ENCODE data around the gene SLX4. TPM values are rescaled to one million over a fixed set of nuclear protein-coding genes. Genes with fewer than 3 reads are reported as not detected.

SLX4 gene
- total RNA-seq, 1 donor from 2014 or later: 7.1 TPM

DNA sequence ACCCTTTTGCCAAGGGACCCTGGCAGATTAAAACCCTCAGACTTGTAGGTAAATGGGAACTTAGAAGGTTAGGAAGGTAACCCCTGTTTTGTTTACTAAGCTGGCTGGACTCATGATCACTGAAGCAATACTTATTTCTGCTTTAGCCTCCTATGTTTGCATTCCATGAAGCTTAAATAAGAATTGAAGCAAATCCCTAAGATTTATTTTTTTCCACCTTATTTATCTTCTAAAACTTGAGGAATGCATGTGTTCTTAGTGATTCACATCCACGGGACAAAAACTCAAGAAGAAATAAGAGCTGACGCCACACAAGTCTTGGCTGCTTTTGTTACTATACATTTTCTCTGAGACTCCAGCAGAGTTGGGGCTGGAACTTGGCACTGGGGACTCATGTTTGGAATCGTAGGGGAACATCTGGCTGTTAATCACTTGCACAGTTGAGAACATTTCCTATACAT lies 75.1 kb downstream of the SLX4 start:
- Mint-ChIP-seq H3K4me1 (ENCODE audit: unreplicated experiment) (peaks cover 5% of the 10 kb centered on the region), H3K27ac (ENCODE audit: unreplicated experiment) (peak overlapping the region; percentile 62), H3K4me3 (ENCODE audit: unreplicated experiment) (no peak overlapping the region), H3K36me3 (ENCODE audit: unreplicated experiment) (peaks cover 32% of the 10 kb centered on the region), H3K27me3 (ENCODE audit: unreplicated experiment) (no peaks in the 10 kb centered on the region), H3K9me3 (ENCODE audit: unreplicated experiment) (no peaks in the 10 kb centered on the region)
- no peak for DNase-seq (ENCODE audit: extremely low spot score, unreplicated experiment)
- TF ChIP-seq, protein P1, sequence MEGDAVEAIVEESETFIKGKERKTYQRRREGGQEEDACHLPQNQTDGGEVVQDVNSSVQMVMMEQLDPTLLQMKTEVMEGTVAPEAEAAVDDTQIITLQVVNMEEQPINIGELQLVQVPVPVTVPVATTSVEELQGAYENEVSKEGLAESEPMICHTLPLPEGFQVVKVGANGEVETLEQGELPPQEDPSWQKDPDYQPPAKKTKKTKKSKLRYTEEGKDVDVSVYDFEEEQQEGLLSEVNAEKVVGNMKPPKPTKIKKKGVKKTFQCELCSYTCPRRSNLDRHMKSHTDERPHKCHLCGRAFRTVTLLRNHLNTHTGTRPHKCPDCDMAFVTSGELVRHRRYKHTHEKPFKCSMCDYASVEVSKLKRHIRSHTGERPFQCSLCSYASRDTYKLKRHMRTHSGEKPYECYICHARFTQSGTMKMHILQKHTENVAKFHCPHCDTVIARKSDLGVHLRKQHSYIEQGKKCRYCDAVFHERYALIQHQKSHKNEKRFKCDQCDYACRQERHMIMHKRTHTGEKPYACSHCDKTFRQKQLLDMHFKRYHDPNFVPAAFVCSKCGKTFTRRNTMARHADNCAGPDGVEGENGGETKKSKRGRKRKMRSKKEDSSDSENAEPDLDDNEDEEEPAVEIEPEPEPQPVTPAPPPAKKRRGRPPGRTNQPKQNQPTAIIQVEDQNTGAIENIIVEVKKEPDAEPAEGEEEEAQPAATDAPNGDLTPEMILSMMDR (IDR thresholded peaks at IDR 0.05): no peak

DNA sequence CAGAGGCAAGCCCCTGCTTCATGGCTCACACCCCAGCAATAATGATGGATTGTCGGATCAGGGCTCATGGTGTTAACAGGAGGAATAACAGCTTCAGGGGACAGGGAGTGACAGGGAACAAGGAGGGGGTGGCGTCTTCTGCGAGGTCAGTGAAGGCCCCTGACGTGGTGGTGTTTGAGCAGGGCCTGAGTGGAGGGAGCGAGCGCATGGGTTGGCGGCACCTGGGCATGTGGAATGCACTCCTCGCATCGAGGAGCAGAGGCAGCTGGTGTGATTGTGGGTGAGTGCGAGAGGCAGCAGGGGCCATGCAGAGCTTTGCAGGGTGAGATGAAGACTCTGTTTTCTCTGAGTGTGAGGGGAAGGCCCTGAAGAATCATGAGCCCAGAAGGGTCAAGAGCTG lies 77.3 kb downstream of the SLX4 start:
- no peak overlapping the region for H3K27ac Mint-ChIP-seq (ENCODE audit: unreplicated experiment)

DNA sequence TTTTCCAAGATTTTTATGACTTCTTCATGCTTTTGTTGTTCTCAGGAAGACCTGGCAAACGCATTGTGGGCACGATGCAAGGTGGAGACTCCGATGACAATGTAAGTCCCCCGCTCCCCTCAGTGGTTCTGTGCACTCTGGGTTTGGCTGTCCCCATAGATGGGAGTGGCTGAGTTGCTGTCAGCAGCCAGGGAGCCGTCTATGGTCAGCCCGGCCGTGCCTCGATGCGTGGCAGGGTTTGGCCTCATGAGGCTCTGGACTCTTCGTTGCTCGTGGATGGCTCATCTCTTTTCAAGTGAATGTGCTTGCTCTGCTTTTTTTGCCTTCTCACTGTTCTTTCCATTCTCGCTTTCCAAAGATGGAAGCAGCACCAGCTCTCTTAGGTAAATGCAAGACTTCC lies 78.7 kb downstream of the SLX4 start:
- peaks cover 5% of the 10 kb centered on the region for H3K4me1 Mint-ChIP-seq (ENCODE audit: unreplicated experiment)

More for the DNA sequence above, 77.3 kb downstream of the SLX4 start:
- Mint-ChIP-seq H3K4me1 (ENCODE audit: unreplicated experiment) (peaks cover 5% of the 10 kb centered on the region), H3K27me3 (ENCODE audit: unreplicated experiment) (no peaks in the 10 kb centered on the region), H3K36me3 (ENCODE audit: unreplicated experiment) (peaks cover 32% of the 10 kb centered on the region), H3K4me3 (ENCODE audit: unreplicated experiment) (no peak overlapping the region), H3K9me3 (ENCODE audit: unreplicated experiment) (no peaks in the 10 kb centered on the region)
- TF ChIP-seq, protein P1 (IDR thresholded peaks at IDR 0.05): no peak
- no peak for DNase-seq (ENCODE audit: extremely low spot score, unreplicated experiment)

More for the DNA sequence above, 78.7 kb downstream of the SLX4 start:
- Mint-ChIP-seq H3K9me3 (ENCODE audit: unreplicated experiment) (no peaks in the 10 kb centered on the region), H3K4me3 (ENCODE audit: unreplicated experiment) (no peak overlapping the region), H3K27ac (ENCODE audit: unreplicated experiment) (no peak overlapping the region), H3K36me3 (ENCODE audit: unreplicated experiment) (peaks cover 43% of the 10 kb centered on the region), H3K27me3 (ENCODE audit: unreplicated experiment) (no peaks in the 10 kb centered on the region)
- TF ChIP-seq, protein P1 (IDR thresholded peaks at IDR 0.05): no peak
- DNase-seq (ENCODE audit: extremely low spot score, unreplicated experiment): no peak

Other genes with a start within 250 kb of the SLX4 start
- 14.3 and 14.5 TPM in 2 replicates for gene ZSCAN32, start 210.6 kb downstream of the SLX4 start, total RNA-seq
- gene ZNF174, start 210.4 kb downstream of the SLX4 start, total RNA-seq: 13.7 and 14.1 TPM in 2 replicates
- gene ZNF597, start 168.1 kb downstream of the SLX4 start, total RNA-seq: 2.3 TPM in 2 replicates
- 53.9 and 55.0 TPM in 2 replicates for gene NAA60, start 167.9 kb downstream of the SLX4 start, total RNA-seq
- not detected in 2 replicates for gene C16orf90, start 116.1 kb downstream of the SLX4 start, total RNA-seq
- 28.7 and 28.9 TPM in 2 replicates for gene CLUAP1, start 110.6 kb downstream of the SLX4 start, total RNA-seq
- not detected in 2 replicates for gene NLRC3, start 34.2 kb downstream of the SLX4 start, total RNA-seq
- 22.5 and 23.1 TPM in 2 replicates for gene DNASE1, start 43.1 kb upstream of the SLX4 start, total RNA-seq
- gene TRAP1, start 105.9 kb upstream of the SLX4 start, total RNA-seq: 76.3 and 81.9 TPM in 2 replicates